NT2/D1 (cell line): ENCODE data around the gene CAPN12.

Experiments
- DNase-seq: peaks from one replicate; pipeline ENCODE4 v3.0.0-alpha.2; 2011; ENCODE audit warnings: low read depth, low spot score
- H3K27me3 ChIP-seq: 2 replicates; pipeline ENCODE4 v1.6.0; 2011; ENCODE audit warnings: mild to moderate bottlenecking; ENCODE audit not compliant: insufficient read length, insufficient read depth
- H3K36me3 ChIP-seq: 2 replicates; pipeline ENCODE4 v1.6.1; 2011; ENCODE audit warnings: mild to moderate bottlenecking, low read length, mixed read lengths; ENCODE audit not compliant: insufficient read depth, insufficient read length
- H3K4me1 ChIP-seq: 2 replicates; pipeline ENCODE4 v1.5.1; 2011; ENCODE audit not compliant: insufficient read depth, insufficient read length
- H3K4me3 ChIP-seq: 2 replicates; pipeline ENCODE4 v1.5.1; 2011; ENCODE audit warnings: low read depth; ENCODE audit not compliant: insufficient read length
- H3K9ac ChIP-seq: 2 replicates; pipeline ENCODE4 v1.6.0; 2011; ENCODE audit warnings: low read depth; ENCODE audit not compliant: insufficient read length
- H3K9me3 ChIP-seq: 2 replicates; pipeline ENCODE4 v1.5.1; 2011; ENCODE audit warnings: mild to moderate bottlenecking, low read length; ENCODE audit not compliant: insufficient read depth
- SUZ12 ChIP-seq: IDR thresholded peaks from 2 replicates; pipeline ENCODE4 v1.6.1; 2011; ENCODE audit not compliant: insufficient read length, insufficient read depth; ENCODE audit errors: extremely low read depth
- YY1 ChIP-seq: IDR thresholded peaks from 2 replicates; pipeline ENCODE4 v1.6.1; 2011; ENCODE audit not compliant: insufficient read length, insufficient read depth
- ZNF274 ChIP-seq: IDR thresholded peaks from 2 replicates; pipeline ENCODE4 v1.6.1; 2011; ENCODE audit warnings: mild to moderate bottlenecking, low read depth, low read length

The CAPN12 gene

DNA sequence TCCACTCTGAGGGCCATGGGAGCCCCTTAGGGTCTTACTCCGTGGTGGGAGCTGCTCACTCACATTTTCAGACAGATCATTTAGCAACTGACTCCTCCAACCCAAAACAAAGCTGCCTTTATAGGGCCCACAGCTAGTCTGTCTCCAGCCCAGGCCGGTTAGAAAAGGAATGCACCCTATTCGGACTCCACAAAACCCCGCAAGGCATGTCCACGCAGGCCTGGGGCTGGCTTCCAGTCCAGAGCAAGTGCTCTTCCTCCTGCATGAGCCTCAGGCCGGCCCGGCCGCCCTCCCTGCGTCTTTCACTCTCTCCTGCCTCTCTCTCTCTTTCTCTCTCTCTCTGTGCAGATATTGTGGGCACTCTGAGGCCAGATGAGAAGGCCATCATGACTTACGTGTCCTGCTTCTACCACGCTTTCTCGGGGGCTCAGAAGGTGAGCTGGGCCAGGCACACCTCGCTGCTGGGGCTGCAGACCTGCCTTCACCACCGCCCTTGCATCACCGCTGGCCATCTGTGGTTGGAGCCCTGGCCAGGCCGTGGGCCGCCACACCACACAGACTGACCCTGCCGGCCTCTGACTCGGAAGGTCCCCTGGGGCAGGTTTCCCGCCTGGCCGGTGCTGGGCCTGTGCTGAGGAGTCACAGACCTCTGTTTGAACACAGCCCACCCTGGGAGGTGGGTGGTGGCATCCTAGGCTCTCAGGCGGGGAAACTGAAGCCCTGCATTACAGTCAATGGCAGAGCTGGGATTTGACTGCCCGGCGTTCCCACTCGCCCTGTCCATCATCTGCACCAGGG is 33.1 kb downstream of the CAPN12 start:
- no peak for DNase-seq
- TF ChIP-seq SUZ12 (no peak), YY1 (no peak), ZNF274 (no peak)
- Histone ChIP-seq H3K9ac (no peak overlapping the region), H3K4me3 (no peak overlapping the region), H3K27me3 (no peaks in the 10 kb centered on the region), H3K4me1 (peaks cover 6% of the 10 kb centered on the region), H3K9me3 (no peaks in the 10 kb centered on the region), H3K36me3 (peaks cover 94% of the 10 kb centered on the region)

DNA sequence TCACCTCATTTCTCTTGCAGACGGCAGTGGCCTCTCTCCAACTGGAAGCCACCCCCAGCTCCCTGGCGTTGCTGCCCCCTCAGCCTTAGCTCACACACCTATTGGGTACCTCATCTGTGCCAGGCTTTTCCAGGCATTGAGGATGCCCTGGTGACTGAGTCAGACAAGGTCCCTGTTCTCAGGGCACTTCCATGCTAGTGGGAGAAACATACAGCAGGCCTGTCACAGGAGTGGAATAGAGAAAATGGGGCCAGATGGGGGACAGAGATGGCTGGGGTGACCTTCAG is 33.9 kb downstream of the CAPN12 start:
- no peak overlapping the region for H3K9ac ChIP-seq
- H3K4me1 ChIP-seq = peaks cover 8% of the 10 kb centered on the region
- no peak overlapping the region for H3K4me3 ChIP-seq
- no peaks in the 10 kb centered on the region for H3K27me3 ChIP-seq
- H3K36me3 ChIP-seq = peaks cover 97% of the 10 kb centered on the region
- H3K9me3 ChIP-seq = no peaks in the 10 kb centered on the region
- no peak for DNase-seq
- TF ChIP-seq ZNF274 (no peak), SUZ12 (no peak), YY1 (no peak)

DNA sequence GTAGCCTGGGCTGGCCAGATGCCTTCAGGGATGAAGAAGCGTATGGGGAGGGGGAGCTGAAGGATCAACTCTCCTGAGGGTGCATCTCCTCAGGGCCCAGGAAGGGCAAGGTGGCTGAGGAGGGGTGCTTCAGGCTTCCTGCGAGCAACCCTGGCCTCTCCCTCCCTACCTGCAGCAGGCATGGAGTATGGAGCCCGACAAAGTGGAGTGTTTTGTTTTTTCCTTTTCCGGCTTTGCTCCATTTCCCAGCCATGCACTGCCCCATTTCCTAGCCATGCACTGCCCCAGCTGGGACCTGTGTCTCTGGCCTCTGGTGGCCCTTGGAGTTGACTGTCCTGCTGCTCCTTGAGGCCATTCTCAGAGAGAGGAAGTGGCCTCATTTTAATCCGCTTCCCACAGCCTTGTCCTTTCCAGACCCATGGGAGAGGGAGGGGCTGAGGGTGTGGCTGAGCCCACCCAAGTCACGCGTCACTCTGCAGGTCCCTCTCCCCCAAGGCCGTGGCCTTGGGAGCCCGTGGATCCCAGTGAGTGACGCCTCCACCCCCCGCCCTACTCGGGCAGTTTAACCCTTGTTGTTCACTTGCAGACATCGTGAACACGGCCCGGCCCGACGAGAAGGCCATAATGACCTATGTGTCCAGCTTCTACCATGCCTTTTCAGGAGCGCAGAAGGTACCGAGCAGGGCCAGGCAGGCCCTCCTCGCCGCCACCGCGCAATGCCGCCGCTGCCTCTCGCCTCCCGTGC is 34.4 kb downstream of the CAPN12 start:
- peaks cover 100% of the 10 kb centered on the region for H3K36me3 ChIP-seq
- peaks cover 8% of the 10 kb centered on the region for H3K4me1 ChIP-seq
- H3K27me3 ChIP-seq = no peaks in the 10 kb centered on the region
- no peak overlapping the region for H3K4me3 ChIP-seq
- H3K9ac ChIP-seq = no peak overlapping the region
- no peak for DNase-seq
- H3K9me3 ChIP-seq = no peaks in the 10 kb centered on the region
- TF ChIP-seq YY1 (no peak), ZNF274 (no peak), SUZ12 (no peak)

DNA sequence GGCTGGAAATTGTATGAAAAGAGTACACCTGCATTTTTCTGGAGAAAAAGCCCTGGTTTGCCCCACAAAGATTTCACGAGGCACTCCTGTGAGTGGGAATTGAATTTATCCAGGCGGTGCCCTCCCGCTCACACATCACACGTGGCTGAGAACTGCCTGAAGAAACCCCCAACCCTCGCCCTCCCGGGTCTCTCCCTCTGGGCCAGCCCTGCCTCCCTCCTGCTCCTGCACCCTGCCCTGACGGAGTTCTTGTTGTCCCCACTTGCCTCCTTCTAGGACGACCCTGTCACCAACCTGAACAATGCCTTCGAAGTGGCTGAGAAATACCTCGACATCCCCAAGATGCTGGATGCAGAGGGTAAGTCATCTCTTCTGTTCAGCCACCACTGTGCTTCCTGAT is 35.2 kb downstream of the CAPN12 start:
- peaks cover 8% of the 10 kb centered on the region for H3K4me1 ChIP-seq
- H3K27me3 ChIP-seq = no peaks in the 10 kb centered on the region
- H3K36me3 ChIP-seq = peaks cover 100% of the 10 kb centered on the region
- no peaks in the 10 kb centered on the region for H3K9me3 ChIP-seq
- no peak for TF ChIP-seq ZNF274
- TF ChIP-seq SUZ12 = no peak
- TF ChIP-seq YY1 = no peak
- DNase-seq = no peak
- no peak overlapping the region for H3K4me3 ChIP-seq
- no peak overlapping the region for H3K9ac ChIP-seq

DNA sequence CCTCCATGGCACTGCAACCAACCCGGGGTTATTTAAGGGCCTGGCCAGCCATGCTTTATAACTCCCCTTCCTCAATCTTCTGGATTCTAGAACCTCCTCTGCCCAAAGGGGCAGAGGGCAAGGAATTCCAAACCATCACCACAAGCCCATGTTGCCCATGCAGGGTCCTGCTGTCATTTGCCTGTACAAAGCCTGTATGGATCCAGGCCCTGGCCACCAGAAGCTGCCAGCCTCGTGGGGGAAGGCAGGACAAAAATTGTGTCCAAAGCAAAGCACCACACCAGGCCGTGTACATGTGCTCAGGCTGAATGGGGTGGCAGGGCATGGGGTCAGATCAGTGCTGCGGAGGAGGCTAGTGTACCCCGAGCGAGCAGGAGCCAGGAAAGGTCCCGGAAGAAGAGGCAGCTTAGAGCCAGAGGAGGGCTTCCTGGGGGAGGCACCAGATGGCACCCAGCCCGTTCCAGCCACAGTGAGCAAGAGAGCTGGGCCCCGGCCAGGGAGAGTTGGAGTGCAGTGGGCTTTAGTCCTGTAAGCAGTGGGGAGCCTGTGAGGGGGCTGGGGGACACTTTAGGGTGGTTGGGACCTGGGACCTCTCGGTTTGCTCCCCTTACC is 35.8 kb downstream of the CAPN12 start:
- Histone ChIP-seq H3K9ac (no peak overlapping the region), H3K9me3 (no peaks in the 10 kb centered on the region), H3K4me3 (no peak overlapping the region), H3K27me3 (no peaks in the 10 kb centered on the region), H3K36me3 (peaks cover 100% of the 10 kb centered on the region), H3K4me1 (peaks cover 10% of the 10 kb centered on the region)
- no peak for TF ChIP-seq SUZ12
- no peak for TF ChIP-seq YY1
- no peak for TF ChIP-seq ZNF274
- DNase-seq = no peak

DNA sequence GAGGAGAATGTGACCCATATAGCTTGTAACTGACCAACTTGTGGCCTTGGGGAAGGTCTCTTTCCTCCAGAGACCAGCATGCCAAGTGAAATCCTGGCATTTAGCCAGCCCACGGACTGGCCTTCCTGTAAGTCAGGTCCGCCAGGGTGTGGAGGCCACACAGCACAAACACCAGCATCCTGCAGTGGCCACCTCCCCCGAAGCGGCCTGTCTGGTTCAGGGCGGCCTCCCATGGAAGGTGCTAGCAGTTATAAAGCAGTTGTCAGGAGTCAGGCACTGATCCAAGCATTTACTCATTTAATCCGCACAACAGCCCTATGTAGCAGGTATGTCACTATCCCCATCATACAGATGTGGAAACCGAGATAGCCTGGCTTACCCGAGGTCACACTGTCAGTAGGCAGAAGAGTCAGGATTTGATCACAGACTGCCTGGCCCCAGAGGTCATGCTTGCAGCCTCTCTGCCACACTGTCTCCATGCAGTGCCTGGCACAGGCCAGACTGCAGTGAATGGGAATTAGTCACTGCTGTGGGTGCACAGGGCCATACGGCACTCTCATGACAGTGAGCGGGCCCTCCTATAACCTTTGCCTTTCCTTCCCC is 36.7 kb downstream of the CAPN12 start:
- DNase-seq = no peak
- H3K4me1 ChIP-seq = peaks cover 11% of the 10 kb centered on the region

More for the DNA sequence above, 36.7 kb downstream of the CAPN12 start:
- no peak for TF ChIP-seq ZNF274
- TF ChIP-seq YY1 = no peak
- TF ChIP-seq SUZ12 = no peak
- Histone ChIP-seq H3K9ac (no peak overlapping the region), H3K27me3 (no peaks in the 10 kb centered on the region), H3K36me3 (peaks cover 99% of the 10 kb centered on the region), H3K9me3 (no peaks in the 10 kb centered on the region), H3K4me3 (no peak overlapping the region)
